Esophagus muscularis mucosa (tissue), 4 donors: Measurements from ENCODE around the gene PTPRD.

Experiments
- EP300 ChIP-seq: sonication (generic); formaldehyde crosslinking; IDR thresholded peaks from one replicate; pipeline ENCODE4 v1.6.1; 2017; ENCODE audit warnings: antibody characterized with exemption
- POLR2A ChIP-seq: fragments of 450-650 bp; IDR thresholded peaks from one replicate; pipeline ENCODE4 v1.6.1; 2017; ENCODE audit warnings: antibody characterized with exemption, moderate library complexity, mild to moderate bottlenecking, low read depth
- POLR2AphosphoS5 ChIP-seq, 2 donors: sonication (generic); formaldehyde crosslinking; IDR thresholded peaks; one replicate each; pipeline ENCODE4 v1.6.1; 2017; ENCODE audit warnings: antibody characterized with exemption in 2 of 2
- TF ChIP-seq, protein P1 (sequence below), 3 experiments: fragments of 200-600 bp in 2 of 3; fragments of 450-650 bp in 1 of 3; sonication (generic) in 2 of 3; IDR thresholded peaks; one replicate each; pipeline ENCODE4 v1.5.1; 2017 to 2019; ENCODE audit warnings: antibody characterized with exemption in 3 of 3, mild to moderate bottlenecking in 2 of 3, moderate library complexity in 1 of 3

DNA sequence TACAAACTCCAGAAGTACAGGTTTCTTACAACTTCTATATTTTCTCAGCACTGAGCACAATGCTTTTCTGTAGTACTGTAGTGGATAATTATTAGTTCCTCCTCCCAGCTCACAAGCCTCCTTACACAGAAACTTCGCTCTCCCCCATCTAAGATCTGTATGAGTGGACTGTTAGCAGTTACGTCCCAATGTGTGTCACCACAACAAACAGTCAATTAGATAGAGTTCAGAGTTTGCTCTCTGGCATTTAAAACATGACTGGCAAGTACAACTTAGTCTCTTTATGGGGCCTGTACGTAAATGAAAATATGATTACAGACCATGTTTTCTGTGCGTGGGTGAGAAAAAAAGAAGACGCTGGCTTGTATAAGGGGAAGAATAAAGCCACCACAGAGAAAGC, 2181.9 kb downstream of the PTPRD start:
- TF ChIP-seq, protein P1, sequence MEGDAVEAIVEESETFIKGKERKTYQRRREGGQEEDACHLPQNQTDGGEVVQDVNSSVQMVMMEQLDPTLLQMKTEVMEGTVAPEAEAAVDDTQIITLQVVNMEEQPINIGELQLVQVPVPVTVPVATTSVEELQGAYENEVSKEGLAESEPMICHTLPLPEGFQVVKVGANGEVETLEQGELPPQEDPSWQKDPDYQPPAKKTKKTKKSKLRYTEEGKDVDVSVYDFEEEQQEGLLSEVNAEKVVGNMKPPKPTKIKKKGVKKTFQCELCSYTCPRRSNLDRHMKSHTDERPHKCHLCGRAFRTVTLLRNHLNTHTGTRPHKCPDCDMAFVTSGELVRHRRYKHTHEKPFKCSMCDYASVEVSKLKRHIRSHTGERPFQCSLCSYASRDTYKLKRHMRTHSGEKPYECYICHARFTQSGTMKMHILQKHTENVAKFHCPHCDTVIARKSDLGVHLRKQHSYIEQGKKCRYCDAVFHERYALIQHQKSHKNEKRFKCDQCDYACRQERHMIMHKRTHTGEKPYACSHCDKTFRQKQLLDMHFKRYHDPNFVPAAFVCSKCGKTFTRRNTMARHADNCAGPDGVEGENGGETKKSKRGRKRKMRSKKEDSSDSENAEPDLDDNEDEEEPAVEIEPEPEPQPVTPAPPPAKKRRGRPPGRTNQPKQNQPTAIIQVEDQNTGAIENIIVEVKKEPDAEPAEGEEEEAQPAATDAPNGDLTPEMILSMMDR (IDR thresholded peaks at IDR 0.05), result no peak
- TF ChIP-seq POLR2A (no peak), EP300 (no peak), POLR2AphosphoS5 (IDR thresholded peaks at IDR 0.05) (no peak)
